Smooth muscle cell (in vitro differentiated cells): ENCODE results near the gene AKAP13. TPM values are rescaled to one million over a fixed set of nuclear protein-coding genes. Genes with fewer than 3 reads are reported as not detected.

Source experiments
- DNase-seq: peaks from one replicate; lab custom pipeline; 2025; ENCODE audit not compliant: unreplicated experiment; lab: John Stamatoyannopoulos, UW
- H2AFZ ChIP-seq: fragments of 200-600 bp; sonication (generic); 2 replicates; pipeline ENCODE4 v1.6.0; 2016; ENCODE audit warnings: antibody characterized with exemption, low read depth, mild to moderate bottlenecking
- H3F3A ChIP-seq: fragments of 200-600 bp; sonication (generic); 2 replicates; pipeline ENCODE4 v1.6.0; 2017; ENCODE audit warnings: antibody characterized with exemption, low read depth
- H3K27ac ChIP-seq: fragments of 200-600 bp; sonication (generic); 2 replicates; pipeline ENCODE4 v1.5.1; 2016; ENCODE audit warnings: low read depth, mild to moderate bottlenecking
- H3K27me3 ChIP-seq: fragments of 200-600 bp; sonication (generic); 2 replicates; pipeline ENCODE4 v1.6.1; 2016; ENCODE audit warnings: low read depth, mild to moderate bottlenecking
- H3K36me3 ChIP-seq: fragments of 200-600 bp; sonication (generic); 2 replicates; pipeline ENCODE4 v1.5.1; 2016; ENCODE audit warnings: low read depth
- H3K4me1 ChIP-seq: fragments of 200-600 bp; sonication (generic); 2 replicates; pipeline ENCODE4 v1.5.1; 2016; ENCODE audit warnings: low read depth
- H3K4me2 ChIP-seq: fragments of 200-600 bp; sonication (generic); 2 replicates; pipeline ENCODE4 v1.6.0; 2016; ENCODE audit warnings: mild to moderate bottlenecking
- H3K4me3 ChIP-seq: fragments of 200-600 bp; sonication (generic); 2 replicates; pipeline ENCODE4 v1.5.1; 2016; ENCODE audit warnings: mild to moderate bottlenecking
- H3K79me2 ChIP-seq: fragments of 200-600 bp; sonication (generic); 2 replicates; pipeline ENCODE4 v1.6.0; 2016; ENCODE audit warnings: low read depth, mild to moderate bottlenecking
- H3K9ac ChIP-seq: fragments of 200-600 bp; sonication (generic); 2 replicates; pipeline ENCODE4 v1.6.0; 2016; ENCODE audit warnings: low read depth
- H3K9me3 ChIP-seq: fragments of 200-600 bp; sonication (generic); replicated peaks from 2 replicates; pipeline ENCODE4 v1.5.1; 2016; ENCODE audit warnings: low read depth
- H4K20me1 ChIP-seq: fragments of 200-600 bp; sonication (generic); 2 replicates; pipeline ENCODE4 v1.6.0; 2016; ENCODE audit warnings: low read depth
- WGBS: methylation state at CpG from one replicate; pipeline ENCODE4 v1.1.7; 2016; ENCODE audit warnings: low lambda C conversion rate; 5-methylcytosine and 5-hydroxymethylcytosine counted together
- polyA plus RNA-seq: library from polyadenylated mRNA; unstranded; fragments of >200 nt; fragmentation: Nextera tagmentation; extraction: Ambion mirVana; gene quantifications from 2 replicates; pipeline ENCODE4 v1.2.1, GENCODE V29; 2016
- total RNA-seq: library from RNA; depleted of rRNA; stranded (reverse); fragments of >200 nt; gene quantifications from 2 replicates; pipeline ENCODE4 v1.2.3, GENCODE V29; 2014
- TF ChIP-seq, protein P1 (sequence below): fragments of 200-600 bp; sonication (generic); IDR thresholded peaks from 2 replicates; pipeline ENCODE4 v1.5.1; 2017; ENCODE audit warnings: borderline replicate concordance, mild to moderate bottlenecking, antibody characterized with exemption; ENCODE audit not compliant: insufficient read depth, poor library complexity, severe bottlenecking

The AKAP13 gene
- total and polyA plus RNA-seq, 2 experiments from 2014 or later, result 43.3 to 63.5 TPM

DNA sequence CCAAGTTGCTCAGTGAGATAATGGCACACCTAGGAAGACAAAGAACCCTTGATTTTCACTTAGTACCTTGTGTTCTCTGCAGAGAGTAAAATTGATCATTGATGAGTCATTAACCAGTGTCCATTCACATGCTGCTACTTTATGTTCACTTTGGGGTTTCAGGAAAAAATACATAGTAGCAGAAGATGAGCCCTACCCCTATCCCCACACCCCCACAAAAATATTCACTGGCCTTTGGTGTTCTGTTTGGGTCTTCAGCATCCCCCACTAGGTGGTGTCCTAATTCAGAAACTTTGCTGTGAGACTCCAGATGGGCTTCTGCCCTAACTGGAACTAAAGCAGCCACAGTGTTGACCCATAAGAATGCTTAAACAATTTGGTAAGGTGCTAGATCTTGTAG is 235.5 kb downstream of the AKAP13 start:
- Histone ChIP-seq H2AFZ (no peak overlapping the region), H3K4me3 (no peak overlapping the region), H3K4me1 (peaks cover 46% of the 10 kb centered on the region), H3K9ac (no peak overlapping the region), H3K36me3 (no peaks in the 10 kb centered on the region), H3K9me3 (no peaks in the 10 kb centered on the region), H3K27ac (peak overlapping the region; percentile 97), H3K27me3 (no peaks in the 10 kb centered on the region), H3K4me2 (no peak overlapping the region), H3K79me2 (peaks cover 36% of the 10 kb centered on the region), H3F3A (peaks cover 43% of the 10 kb centered on the region), H4K20me1 (no peaks in the 10 kb centered on the region)
- TF ChIP-seq, protein P1, sequence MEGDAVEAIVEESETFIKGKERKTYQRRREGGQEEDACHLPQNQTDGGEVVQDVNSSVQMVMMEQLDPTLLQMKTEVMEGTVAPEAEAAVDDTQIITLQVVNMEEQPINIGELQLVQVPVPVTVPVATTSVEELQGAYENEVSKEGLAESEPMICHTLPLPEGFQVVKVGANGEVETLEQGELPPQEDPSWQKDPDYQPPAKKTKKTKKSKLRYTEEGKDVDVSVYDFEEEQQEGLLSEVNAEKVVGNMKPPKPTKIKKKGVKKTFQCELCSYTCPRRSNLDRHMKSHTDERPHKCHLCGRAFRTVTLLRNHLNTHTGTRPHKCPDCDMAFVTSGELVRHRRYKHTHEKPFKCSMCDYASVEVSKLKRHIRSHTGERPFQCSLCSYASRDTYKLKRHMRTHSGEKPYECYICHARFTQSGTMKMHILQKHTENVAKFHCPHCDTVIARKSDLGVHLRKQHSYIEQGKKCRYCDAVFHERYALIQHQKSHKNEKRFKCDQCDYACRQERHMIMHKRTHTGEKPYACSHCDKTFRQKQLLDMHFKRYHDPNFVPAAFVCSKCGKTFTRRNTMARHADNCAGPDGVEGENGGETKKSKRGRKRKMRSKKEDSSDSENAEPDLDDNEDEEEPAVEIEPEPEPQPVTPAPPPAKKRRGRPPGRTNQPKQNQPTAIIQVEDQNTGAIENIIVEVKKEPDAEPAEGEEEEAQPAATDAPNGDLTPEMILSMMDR, result peak; percentile 50
- DNase-seq, result no peak

DNA sequence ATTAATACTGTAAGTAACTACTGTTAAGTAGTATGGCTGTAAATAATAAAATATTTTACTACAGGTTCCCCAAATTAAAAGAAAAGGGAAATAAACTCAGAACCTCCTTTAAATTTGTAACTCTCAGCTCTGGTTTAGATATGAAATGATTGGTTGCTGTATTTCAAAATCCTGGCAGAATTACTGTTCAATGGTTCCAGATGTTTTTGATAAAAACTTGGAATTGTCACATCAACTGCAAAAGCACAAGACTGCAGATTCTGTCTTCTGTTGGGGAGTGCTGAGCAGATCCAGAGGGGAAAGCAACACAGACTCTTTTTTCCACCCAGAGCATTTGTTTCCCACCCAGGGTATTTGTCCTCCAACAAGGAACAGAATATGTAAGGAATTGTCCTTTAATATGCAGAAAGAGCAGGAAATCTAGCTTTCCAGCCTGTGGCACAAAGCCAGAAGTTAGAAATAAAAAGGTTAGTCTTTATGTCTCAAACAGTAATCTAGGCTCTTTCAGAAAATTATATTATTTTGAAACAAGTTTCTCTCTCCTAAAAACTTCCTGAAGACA is 236.2 kb downstream of the AKAP13 start:
- Histone ChIP-seq H3K36me3 (no peaks in the 10 kb centered on the region), H3K27ac (peak overlapping the region; percentile 97), H3K4me3 (no peak overlapping the region), H3K4me2 (peak overlapping the region; percentile 7), H3K9ac (no peak overlapping the region), H3K27me3 (no peaks in the 10 kb centered on the region), H3K79me2 (peaks cover 43% of the 10 kb centered on the region), H3F3A (peaks cover 49% of the 10 kb centered on the region), H4K20me1 (no peaks in the 10 kb centered on the region), H2AFZ (no peak overlapping the region), H3K4me1 (peaks cover 53% of the 10 kb centered on the region), H3K9me3 (no peaks in the 10 kb centered on the region)
- TF ChIP-seq, protein P1, result no peak
- DNase-seq, result no peak

DNA sequence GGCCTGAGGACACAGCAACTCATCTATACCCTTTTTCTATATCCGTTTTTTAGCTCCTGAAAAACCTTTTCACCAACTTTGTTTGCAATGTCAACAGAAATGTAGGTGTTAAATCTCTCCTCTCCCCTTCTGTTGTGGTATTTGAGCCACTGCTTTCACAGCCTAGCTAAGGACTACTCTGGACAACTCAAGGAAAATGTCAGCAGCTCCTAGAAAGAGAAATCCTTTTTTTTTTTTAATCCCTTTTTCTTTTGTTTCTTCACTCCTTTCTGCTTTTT is 237.8 kb downstream of the AKAP13 start:
- H3K27me3 ChIP-seq, result no peaks in the 10 kb centered on the region
- H3K27ac ChIP-seq, result peak overlapping the region; percentile 97
- no peaks in the 10 kb centered on the region for H4K20me1 ChIP-seq
- no peaks in the 10 kb centered on the region for H3K9me3 ChIP-seq
- DNase-seq, result no peak
- WGBS, result 23% methylated on average over 1 of the region's 1 CpG
- peaks cover 65% of the 10 kb centered on the region for H3K4me1 ChIP-seq
- TF ChIP-seq, protein P1, result no peak
- no peaks in the 10 kb centered on the region for H3K36me3 ChIP-seq
- H3K4me3 ChIP-seq, result peak overlapping the region; percentile 52
- peaks cover 52% of the 10 kb centered on the region for H3K79me2 ChIP-seq
- peak overlapping the region; percentile 92 for H3K9ac ChIP-seq
- no peak overlapping the region for H2AFZ ChIP-seq
- peaks cover 49% of the 10 kb centered on the region for H3F3A ChIP-seq
- peak overlapping the region; percentile 87 for H3K4me2 ChIP-seq

DNA sequence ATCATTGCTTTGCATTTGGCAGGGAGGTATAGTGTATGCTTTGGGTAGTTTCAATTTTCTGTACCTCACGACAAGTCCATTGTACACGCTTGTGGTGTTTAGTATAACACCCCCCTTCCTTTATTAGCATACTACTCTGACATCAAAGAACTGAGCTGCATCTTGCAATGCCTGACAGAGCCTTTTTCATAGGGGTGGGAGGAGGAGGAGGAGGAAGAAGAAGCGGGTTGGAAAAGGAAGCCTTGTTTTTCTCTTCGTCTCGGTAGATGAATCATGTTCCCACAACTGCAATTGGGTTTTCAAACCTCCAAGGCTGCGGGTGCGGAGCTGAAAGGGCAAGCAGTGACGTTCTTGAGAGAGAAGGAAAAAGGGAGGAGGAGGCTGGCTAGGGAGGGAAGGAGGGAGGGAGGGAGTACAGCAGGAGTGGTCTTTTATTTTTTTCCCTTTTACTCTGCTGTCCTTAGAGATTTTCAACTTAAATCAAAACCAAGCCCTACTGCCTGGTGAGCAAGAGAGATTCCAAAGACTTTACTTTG is 238.6 kb downstream of the AKAP13 start:
- DNase-seq, result peak; percentile 22
- H4K20me1 ChIP-seq, result no peaks in the 10 kb centered on the region

More for the DNA sequence above, 238.6 kb downstream of the AKAP13 start:
- Histone ChIP-seq H3K36me3 (no peaks in the 10 kb centered on the region), H3K9me3 (no peaks in the 10 kb centered on the region), H3K4me1 (peaks cover 72% of the 10 kb centered on the region), H3K9ac (peak overlapping the region; percentile 92), H3K27me3 (no peaks in the 10 kb centered on the region), H2AFZ (no peak overlapping the region), H3K27ac (peak overlapping the region; percentile 97), H3K4me2 (peak overlapping the region; percentile 87), H3K4me3 (peak overlapping the region; percentile 52), H3F3A (peaks cover 49% of the 10 kb centered on the region), H3K79me2 (peaks cover 59% of the 10 kb centered on the region)
- TF ChIP-seq, protein P1, result no peak
- 3% methylated on average over 6 of the region's 8 CpGs for WGBS
